Mesendoderm (in vitro differentiated cells): ENCODE results near the gene SLCO2B1.

Source experiments
- DNase-seq: peaks from one replicate; pipeline ENCODE4 v3.0.0; 2013
- H2AK5ac ChIP-seq: 2 replicates; pipeline ENCODE4 v1.6.1; 2013; ENCODE audit warnings: low read length, inconsistent platforms
- H2BK120ac ChIP-seq: 2 replicates; pipeline ENCODE4 v1.6.1; 2013; ENCODE audit warnings: low read depth, mild to moderate bottlenecking, low read length, moderate library complexity, mixed read lengths
- H2BK15ac ChIP-seq: replicated peaks from 2 replicates; pipeline ENCODE4 v1.6.1; 2013; ENCODE audit warnings: low read depth, mild to moderate bottlenecking, moderate library complexity
- H2BK5ac ChIP-seq: 2 replicates; pipeline ENCODE4 v1.6.1; 2013; ENCODE audit warnings: low read length, inconsistent platforms
- H3K18ac ChIP-seq: 2 replicates; pipeline ENCODE4 v1.6.1; 2013; ENCODE audit warnings: mild to moderate bottlenecking, low read length, mixed read lengths
- H3K23ac ChIP-seq: one replicate; pipeline ENCODE4 v1.6.1; 2013; ENCODE audit warnings: low read length
- H3K27ac ChIP-seq: 2 replicates; pipeline ENCODE4 v1.5.1; 2013; ENCODE audit warnings: low read depth, mild to moderate bottlenecking, inconsistent platforms, low read length, moderate library complexity
- H3K27me3 ChIP-seq: 2 replicates; pipeline ENCODE4 v1.6.1; 2013; ENCODE audit warnings: low read length, control low read depth, mild to moderate bottlenecking, inconsistent platforms; ENCODE audit not compliant: insufficient read depth, poor library complexity
- H3K36me3 ChIP-seq: 2 replicates; pipeline ENCODE4 v1.6.1; 2013; ENCODE audit warnings: low read length, inconsistent platforms; ENCODE audit not compliant: control insufficient read depth, insufficient read depth
- H3K4ac ChIP-seq: one replicate; pipeline ENCODE4 v1.6.1; 2013; ENCODE audit warnings: low read depth, mild to moderate bottlenecking, low read length, moderate library complexity
- H3K4me1 ChIP-seq: 2 replicates; pipeline ENCODE4 v1.6.1; 2013; ENCODE audit warnings: low read depth, low read length, inconsistent platforms; ENCODE audit not compliant: control insufficient read depth
- H3K4me2 ChIP-seq: 2 replicates; pipeline ENCODE4 v1.6.1; 2013; ENCODE audit warnings: low read length
- H3K4me3 ChIP-seq: 2 replicates; pipeline ENCODE4 v1.5.1; 2013; ENCODE audit warnings: mild to moderate bottlenecking, low read length
- H3K56ac ChIP-seq: one replicate; pipeline ENCODE4 v1.6.1; 2013; ENCODE audit warnings: low read length
- H3K79me1 ChIP-seq: 2 replicates; pipeline ENCODE4 v1.6.1; 2013; ENCODE audit warnings: low read length, inconsistent platforms
- H3K79me2 ChIP-seq: 2 replicates; pipeline ENCODE4 v1.6.1; 2013; ENCODE audit warnings: mild to moderate bottlenecking, low read length; ENCODE audit not compliant: control insufficient read depth, insufficient read depth
- H3K9ac ChIP-seq: 2 replicates; pipeline ENCODE4 v1.6.1; 2013; ENCODE audit warnings: low read length, inconsistent platforms
- H4K5ac ChIP-seq: one replicate; pipeline ENCODE4 v1.6.1; 2013; ENCODE audit warnings: low read length
- H4K8ac ChIP-seq: one replicate; pipeline ENCODE4 v1.6.1; 2013; ENCODE audit warnings: low read depth, mild to moderate bottlenecking, control low read depth, low read length, moderate library complexity
- WGBS: extraction: QIAGEN DNeasy Blood & Tissue Kit; methylation state at CpG from one replicate; pipeline ENCODE4 v1.1.7; 2013; ENCODE audit warnings: low lambda C conversion rate, missing lambda C conversion rate; ENCODE audit not compliant: insufficient coverage; ENCODE audit errors: extremely low coverage; 5-methylcytosine and 5-hydroxymethylcytosine counted together

Gene SLCO2B1

GRCh38 chr11:75155570-75156422 lies 4.9 kb downstream of the SLCO2B1 start:
- H3K79me1 ChIP-seq = no peaks in the 10 kb centered on the region
- H3K36me3 ChIP-seq = no peaks in the 10 kb centered on the region
- H4K8ac ChIP-seq = no peak overlapping the region
- H3K18ac ChIP-seq = no peak overlapping the region
- H2BK15ac ChIP-seq = no peak overlapping the region
- no peak overlapping the region for H3K56ac ChIP-seq
- H3K79me2 ChIP-seq = no peaks in the 10 kb centered on the region
- no peak overlapping the region for H3K4me3 ChIP-seq
- H3K23ac ChIP-seq = no peak overlapping the region
- no peak overlapping the region for H2BK120ac ChIP-seq
- no peaks in the 10 kb centered on the region for H3K4me1 ChIP-seq
- no peak overlapping the region for H3K4me2 ChIP-seq
- WGBS = no CpG with 5 or more reads among the region's 13 CpGs
- no peak overlapping the region for H4K5ac ChIP-seq
- no peaks in the 10 kb centered on the region for H3K27me3 ChIP-seq
- DNase-seq = no peak
- H2BK5ac ChIP-seq = no peak overlapping the region
- no peak overlapping the region for H3K4ac ChIP-seq
- no peak overlapping the region for H2AK5ac ChIP-seq
- H3K9ac ChIP-seq = no peak overlapping the region
- H3K27ac ChIP-seq = no peak overlapping the region

GRCh38 chr11:75158241-75158640 lies 7.3 kb downstream of the SLCO2B1 start:
- Histone ChIP-seq H3K79me1 (no peaks in the 10 kb centered on the region), H2AK5ac (no peak overlapping the region), H2BK5ac (no peak overlapping the region), H3K27me3 (no peaks in the 10 kb centered on the region), H3K4me1 (no peaks in the 10 kb centered on the region), H3K23ac (no peak overlapping the region), H3K4me3 (no peak overlapping the region), H3K27ac (no peak overlapping the region), H3K4ac (no peak overlapping the region), H3K36me3 (no peaks in the 10 kb centered on the region), H3K9ac (no peak overlapping the region), H2BK120ac (no peak overlapping the region), H4K8ac (no peak overlapping the region), H4K5ac (no peak overlapping the region), H3K56ac (no peak overlapping the region), H3K79me2 (no peaks in the 10 kb centered on the region), H3K18ac (no peak overlapping the region), H2BK15ac (no peak overlapping the region), H3K4me2 (no peak overlapping the region)
- DNase-seq = no peak

DNA sequence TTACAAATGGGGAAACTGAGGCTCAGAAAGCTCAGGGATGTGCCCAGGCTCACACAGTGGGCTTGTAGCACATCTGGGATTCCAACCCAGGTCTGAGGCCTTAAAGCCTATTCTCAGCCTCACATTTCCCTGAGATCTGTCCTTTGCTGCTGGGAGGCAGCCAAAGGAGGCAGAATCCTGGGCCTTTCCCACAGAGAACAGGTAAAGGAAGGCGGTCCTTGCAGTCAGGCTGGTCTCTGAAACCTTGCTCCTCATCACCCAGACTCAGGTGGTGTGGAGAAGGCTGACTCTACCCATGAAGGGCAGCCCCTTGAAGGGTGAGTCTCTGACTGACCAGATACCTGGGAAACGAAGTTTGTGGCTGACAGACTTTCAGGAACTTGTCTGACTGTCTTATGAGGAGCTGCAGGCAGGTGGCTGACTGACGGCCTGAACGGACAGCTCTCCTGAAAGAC lies 7.8 kb downstream of the SLCO2B1 start:
- H2BK5ac ChIP-seq = no peak overlapping the region
- H3K27ac ChIP-seq = no peak overlapping the region
- no peak overlapping the region for H2BK15ac ChIP-seq
- no peak for DNase-seq
- no peak overlapping the region for H3K9ac ChIP-seq
- no peak overlapping the region for H3K18ac ChIP-seq
- no peak overlapping the region for H3K4me3 ChIP-seq
- H2AK5ac ChIP-seq = no peak overlapping the region
- no peak overlapping the region for H4K5ac ChIP-seq
- no peak overlapping the region for H4K8ac ChIP-seq
- H3K36me3 ChIP-seq = no peaks in the 10 kb centered on the region
- H3K4me2 ChIP-seq = no peak overlapping the region
- H3K23ac ChIP-seq = no peak overlapping the region
- WGBS = no CpG with 5 or more reads among the region's 4 CpGs
- H3K79me1 ChIP-seq = no peaks in the 10 kb centered on the region
- no peak overlapping the region for H2BK120ac ChIP-seq
- H3K4ac ChIP-seq = no peak overlapping the region
- no peaks in the 10 kb centered on the region for H3K79me2 ChIP-seq
- H3K27me3 ChIP-seq = no peaks in the 10 kb centered on the region
- H3K4me1 ChIP-seq = no peaks in the 10 kb centered on the region
- H3K56ac ChIP-seq = no peak overlapping the region

GRCh38 chr11:75159151-75159953 lies 8.4 kb downstream of the SLCO2B1 start:
- Histone ChIP-seq H3K27ac (no peak overlapping the region), H4K8ac (no peak overlapping the region), H3K27me3 (no peaks in the 10 kb centered on the region), H3K4me3 (no peak overlapping the region), H3K79me2 (no peaks in the 10 kb centered on the region), H4K5ac (no peak overlapping the region), H3K36me3 (no peaks in the 10 kb centered on the region), H3K56ac (peak overlapping the region; percentile 25), H2AK5ac (no peak overlapping the region), H3K4me2 (no peak overlapping the region), H3K4me1 (no peaks in the 10 kb centered on the region), H2BK120ac (no peak overlapping the region), H3K23ac (no peak overlapping the region), H3K18ac (no peak overlapping the region), H3K79me1 (no peaks in the 10 kb centered on the region), H3K4ac (no peak overlapping the region), H2BK15ac (no peak overlapping the region), H3K9ac (no peak overlapping the region), H2BK5ac (no peak overlapping the region)
- no CpG with 5 or more reads among the region's 17 CpGs for WGBS
- no peak for DNase-seq

DNA sequence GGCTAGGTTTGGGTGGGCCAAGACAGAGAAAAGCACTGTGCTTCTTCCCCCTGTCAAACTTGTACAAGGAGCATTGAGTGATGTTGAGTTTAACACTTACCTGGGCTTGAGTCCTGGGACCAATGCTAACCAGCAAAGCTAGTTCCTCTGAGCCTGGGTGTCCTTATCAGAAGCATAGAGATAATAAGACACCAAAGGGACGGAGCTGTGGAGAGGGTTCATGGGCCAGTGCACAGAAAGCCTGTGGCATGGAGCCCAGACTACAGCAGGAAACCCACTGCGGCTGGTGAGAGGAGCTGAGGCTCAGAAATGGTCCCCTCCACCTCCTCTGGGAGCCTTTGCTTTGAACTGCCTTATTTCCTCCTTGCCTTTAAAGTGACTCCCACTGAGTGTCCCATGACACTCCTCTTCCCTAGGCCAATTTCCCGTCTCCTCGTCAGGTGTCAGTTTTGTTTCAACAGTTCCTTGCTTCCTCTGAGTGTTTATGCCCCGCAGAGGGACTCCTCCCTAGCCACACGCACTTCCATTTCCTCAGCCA lies 9.4 kb downstream of the SLCO2B1 start:
- H3K9ac ChIP-seq = no peak overlapping the region
- H3K4ac ChIP-seq = no peak overlapping the region
- H3K36me3 ChIP-seq = no peaks in the 10 kb centered on the region
- no peak overlapping the region for H2BK120ac ChIP-seq
- H2AK5ac ChIP-seq = no peak overlapping the region
- H3K4me3 ChIP-seq = no peak overlapping the region
- no peak overlapping the region for H3K56ac ChIP-seq
- no peaks in the 10 kb centered on the region for H3K79me2 ChIP-seq
- H3K27ac ChIP-seq = no peak overlapping the region
- H3K23ac ChIP-seq = no peak overlapping the region
- no peak overlapping the region for H2BK5ac ChIP-seq
- H3K4me2 ChIP-seq = no peak overlapping the region
- no peak overlapping the region for H4K5ac ChIP-seq
- no peaks in the 10 kb centered on the region for H3K79me1 ChIP-seq
- H3K27me3 ChIP-seq = no peaks in the 10 kb centered on the region
- no CpG with 5 or more reads among the region's 6 CpGs for WGBS
- no peak overlapping the region for H4K8ac ChIP-seq
- DNase-seq = no peak
- no peak overlapping the region for H2BK15ac ChIP-seq
- H3K4me1 ChIP-seq = no peaks in the 10 kb centered on the region
- no peak overlapping the region for H3K18ac ChIP-seq
